WI38 (cell line): Measurements from ENCODE around the gene DUSP8.
A peak's percentile ranks its signal among the peaks of the same experiment; 100 is the strongest.
"Not testable (repeated sequence)": the region's sequence is repeated elsewhere in the genome, so short reads cannot be mapped to it uniquely, and the experiment has no call there.

Experiments
- H3K4me3 ChIP-seq: 2 replicates; pipeline ENCODE4 v1.5.1; 2011; ENCODE audit warnings: low read depth, mild to moderate bottlenecking, control low read depth, low read length
- CTCF ChIP-seq: IDR thresholded peaks from 2 replicates; pipeline ENCODE4 v1.5.1; 2012; ENCODE audit warnings: low read depth, mild to moderate bottlenecking, control low read depth, low read length

The DUSP8 gene

GRCh38 chr11:1572197-1573076, at the start of gene DUSP8:
Gene DUSP8 (minus strand): TSS chr11:1572271. CDS start chr11:1565826, 6,445 bp downstream.
- peak within 1 kb of the TSS; percentile 64 for H3K4me3 ChIP-seq
- no peak for TF ChIP-seq CTCF

- H3K4me3 ChIP-seq: no peak overlapping the region
- no peak for TF ChIP-seq CTCF
These were observed 47.4 kb upstream of the DUSP8 start for GRCh38 chr11:1619449-1619848.

- H3K4me3 ChIP-seq: no peak overlapping the region
- no peak for TF ChIP-seq CTCF
These were observed 46.2 kb upstream of the DUSP8 start for GRCh38 chr11:1618231-1618630.

GRCh38 chr11:1608363-1608762, 36.3 kb upstream of the DUSP8 start, which contains the start of gene KRTAP5-3:
Gene KRTAP5-3 (minus strand): TSS chr11:1608463. CDS start chr11:1608385, 78 bp downstream.
- no peak for TF ChIP-seq CTCF
- no peak within 1 kb of the TSS for H3K4me3 ChIP-seq

- not testable (repeated sequence) for H3K4me3 ChIP-seq
These were observed 35.8 kb upstream of the DUSP8 start for GRCh38 chr11:1607901-1608300.

- H3K4me3 ChIP-seq: not testable (repeated sequence)
These were observed 35.2 kb upstream of the DUSP8 start for GRCh38 chr11:1607156-1607845.

GRCh38 chr11:1605923-1606322, 33.9 kb upstream of the DUSP8 start:
- H3K4me3 ChIP-seq: not testable (repeated sequence)

GRCh38 chr11:1604711-1605110, 32.6 kb upstream of the DUSP8 start:
- H3K4me3 ChIP-seq: no peak overlapping the region
- no peak for TF ChIP-seq CTCF

GRCh38 chr11:1604181-1604580, 32.1 kb upstream of the DUSP8 start:
- no peak overlapping the region for H3K4me3 ChIP-seq
- no peak for TF ChIP-seq CTCF
